ENCODE results near the gene CEACAM5. TPM values are rescaled to one million over a fixed set of nuclear protein-coding genes. Genes with fewer than 3 reads are reported as not detected.

The CEACAM5 gene
- total and polyA plus RNA-seq, 3 donors from 2014 or later = 0.24 to 0.50 (median 0.33) TPM

DNA sequence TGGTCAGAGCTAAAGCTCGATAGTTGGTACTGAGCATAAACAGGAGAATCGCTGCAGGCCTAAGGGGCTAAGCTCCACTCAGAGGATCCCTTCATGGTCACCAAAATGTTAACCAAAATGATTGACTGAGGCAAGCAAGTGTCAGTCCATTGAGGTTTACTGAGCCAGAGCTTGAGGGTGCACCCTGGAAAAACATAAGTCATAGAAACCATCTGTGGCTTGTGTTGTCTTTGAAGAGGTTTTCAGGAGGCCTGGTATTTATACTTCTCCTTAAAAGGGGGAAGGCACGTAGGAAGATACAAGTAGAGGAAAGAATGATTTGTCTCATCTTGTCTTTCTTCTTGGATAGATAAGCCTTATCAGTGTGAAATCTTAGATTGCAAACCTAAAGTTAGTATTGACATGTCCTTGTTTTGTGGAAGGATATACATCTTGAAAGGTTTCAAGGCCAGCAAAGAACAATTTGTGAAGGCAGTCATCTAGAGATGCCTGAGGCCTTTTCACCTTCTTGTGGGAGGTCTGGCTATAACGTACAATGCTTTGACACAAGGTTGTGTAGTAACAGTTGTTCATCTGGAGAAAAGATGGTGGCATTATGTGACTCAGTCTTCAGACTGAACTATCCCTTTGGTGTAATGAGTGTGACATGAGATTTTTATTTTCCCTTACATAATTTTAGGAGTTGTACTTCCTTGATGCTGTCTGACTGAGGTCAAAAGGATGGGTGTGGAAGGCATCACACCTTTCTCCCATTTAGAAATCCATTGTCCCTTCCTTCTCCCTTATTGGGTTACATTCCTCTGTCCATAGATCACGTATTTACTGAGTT lies 32.2 kb downstream of the CEACAM5 start:
- Histone ChIP-seq H3K27me3 (no peaks in the 10 kb centered on the region), H3K4me1 (no peaks in the 10 kb centered on the region), H3K27ac (no peak overlapping the region), H3K4me3 (no peak overlapping the region), H3K9me3 (no peaks in the 10 kb centered on the region), H3K36me3 (ENCODE audit: low read depth, missing control alignments) (no peaks in the 10 kb centered on the region)
- 71 to 74% methylated on average over 5 of the region's 5 CpGs for WGBS, 2 donors
- no peak for TF ChIP-seq POLR2A (IDR thresholded peaks at IDR 0.05)
- no peak for TF ChIP-seq CTCF (IDR thresholded peaks at IDR 0.05)
- no peak for DNase-seq
- intact Hi-C loops (cut with DNase I; ENCODE audit: low total_unique reads) = no loop called here

DNA sequence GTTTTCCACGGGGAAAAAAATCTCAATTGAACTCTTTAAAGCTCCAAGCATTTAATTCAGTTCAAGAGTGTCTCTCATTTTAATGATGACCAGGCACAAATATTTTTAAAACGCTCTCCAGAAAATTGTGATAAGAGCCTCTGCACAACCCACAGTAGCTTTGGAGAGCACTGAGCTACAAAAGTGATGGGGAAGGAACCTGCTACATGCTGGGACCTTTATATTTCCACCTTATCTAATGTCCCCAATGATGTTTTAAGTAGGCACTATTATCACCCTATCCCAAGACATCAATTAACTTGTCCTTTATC lies 32.8 kb downstream of the CEACAM5 start:
- Histone ChIP-seq H3K9me3 (no peaks in the 10 kb centered on the region), H3K4me1 (no peaks in the 10 kb centered on the region), H3K4me3 (no peak overlapping the region), H3K27ac (no peak overlapping the region), H3K27me3 (no peaks in the 10 kb centered on the region), H3K36me3 (ENCODE audit: low read depth, missing control alignments) (no peaks in the 10 kb centered on the region)
- no peak for DNase-seq
- intact Hi-C loops (cut with DNase I; ENCODE audit: low total_unique reads) = no loop called here
- no peak for TF ChIP-seq POLR2A (IDR thresholded peaks at IDR 0.05)
- TF ChIP-seq CTCF (IDR thresholded peaks at IDR 0.05) = no peak
- 69 to 83% methylated on average over 2 of the region's 2 CpGs for WGBS, 2 donors

DNA sequence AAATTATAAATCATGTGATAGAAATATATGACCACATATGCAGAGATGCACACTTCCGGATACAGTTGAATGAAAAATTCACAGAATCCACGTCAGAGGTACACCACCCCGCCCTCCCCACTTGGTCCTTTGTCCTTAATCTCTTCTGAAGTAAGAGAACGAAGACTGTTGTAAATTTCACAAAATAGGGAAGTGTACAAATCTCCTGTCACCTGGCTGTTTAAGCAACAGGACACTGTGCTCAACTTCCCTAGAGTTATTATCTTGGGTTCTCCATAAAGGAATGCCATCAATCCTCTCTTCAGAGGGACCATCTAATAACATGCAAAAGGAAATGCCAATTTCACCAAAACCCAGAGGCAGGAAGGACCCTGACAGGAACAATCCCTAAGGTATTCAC lies 36.4 kb downstream of the CEACAM5 start:
- Histone ChIP-seq H3K4me3 (no peak overlapping the region), H3K27ac (no peak overlapping the region), H3K4me1 (no peaks in the 10 kb centered on the region), H3K36me3 (ENCODE audit: low read depth, missing control alignments) (no peaks in the 10 kb centered on the region), H3K27me3 (no peaks in the 10 kb centered on the region), H3K9me3 (no peaks in the 10 kb centered on the region)
- no peak for DNase-seq
- intact Hi-C loops (cut with DNase I; ENCODE audit: low total_unique reads) = no loop called here
- WGBS, 2 donors = 72 to 81% methylated on average over 4 of the region's 4 CpGs
- no peak for TF ChIP-seq CTCF (IDR thresholded peaks at IDR 0.05)
- no peak for TF ChIP-seq POLR2A (IDR thresholded peaks at IDR 0.05)

- 78 to 86% methylated on average over 5 of the region's 5 CpGs for WGBS, 2 donors
- TF ChIP-seq CTCF (IDR thresholded peaks at IDR 0.05) = no peak
- no peak for TF ChIP-seq POLR2A (IDR thresholded peaks at IDR 0.05)
- H3K4me3 ChIP-seq = no peak overlapping the region
- DNase-seq = no peak
- no peaks in the 10 kb centered on the region for H3K36me3 ChIP-seq (ENCODE audit: low read depth, missing control alignments)
- no peaks in the 10 kb centered on the region for H3K9me3 ChIP-seq
- H3K27ac ChIP-seq = no peak overlapping the region
- intact Hi-C loops (cut with DNase I; ENCODE audit: low total_unique reads) = no loop called here
- no peaks in the 10 kb centered on the region for H3K27me3 ChIP-seq
- no peaks in the 10 kb centered on the region for H3K4me1 ChIP-seq
These were observed 37.3 kb downstream of the CEACAM5 start for GRCh38 chr19:41745756-41746155.

Measured in testis (tissue), 3 donors.